ENCODE data around the gene UHMK1. TPM values are rescaled to one million over a fixed set of nuclear protein-coding genes. Genes with fewer than 3 reads are reported as not detected.

UHMK1 gene
- total RNA-seq, 6 donors from 2014 or later, result 19.3 to 68.2 (median 45.6) TPM

GRCh38 chr1:162497104-162497722 lies 405 bp upstream of the UHMK1 start:
- Histone ChIP-seq H3K27me3 (no peaks in the 10 kb centered on the region), H3K9me3 (no peaks in the 10 kb centered on the region), H3K4me3 (peak overlapping the region in 3 of 4 donors; percentile 68 to 99 (median 98)), H3K4me1 (peaks cover 22 to 37% (median 29%) of the 10 kb centered on the region in 4 donors), H3K36me3 (peaks cover 6 to 25% (median 10%) of the 10 kb centered on the region in 4 donors), H3K27ac (peak overlapping the region; percentile 92 to 97 (median 94))
- ATAC-seq (ENCODE audit: low FRiP score in 2 of 2) (no peak), DNase-seq (no peak)
- WGBS, 2 donors, result 42 to 46% methylated on average over 13 of the region's 13 CpGs
- TF ChIP-seq EP300 (IDR thresholded peaks at IDR 0.05) (no peak), POLR2AphosphoS5 (IDR thresholded peaks at IDR 0.05) (no peak), POLR2A (IDR thresholded peaks at IDR 0.05) (no peak)
- TF ChIP-seq, protein P1, sequence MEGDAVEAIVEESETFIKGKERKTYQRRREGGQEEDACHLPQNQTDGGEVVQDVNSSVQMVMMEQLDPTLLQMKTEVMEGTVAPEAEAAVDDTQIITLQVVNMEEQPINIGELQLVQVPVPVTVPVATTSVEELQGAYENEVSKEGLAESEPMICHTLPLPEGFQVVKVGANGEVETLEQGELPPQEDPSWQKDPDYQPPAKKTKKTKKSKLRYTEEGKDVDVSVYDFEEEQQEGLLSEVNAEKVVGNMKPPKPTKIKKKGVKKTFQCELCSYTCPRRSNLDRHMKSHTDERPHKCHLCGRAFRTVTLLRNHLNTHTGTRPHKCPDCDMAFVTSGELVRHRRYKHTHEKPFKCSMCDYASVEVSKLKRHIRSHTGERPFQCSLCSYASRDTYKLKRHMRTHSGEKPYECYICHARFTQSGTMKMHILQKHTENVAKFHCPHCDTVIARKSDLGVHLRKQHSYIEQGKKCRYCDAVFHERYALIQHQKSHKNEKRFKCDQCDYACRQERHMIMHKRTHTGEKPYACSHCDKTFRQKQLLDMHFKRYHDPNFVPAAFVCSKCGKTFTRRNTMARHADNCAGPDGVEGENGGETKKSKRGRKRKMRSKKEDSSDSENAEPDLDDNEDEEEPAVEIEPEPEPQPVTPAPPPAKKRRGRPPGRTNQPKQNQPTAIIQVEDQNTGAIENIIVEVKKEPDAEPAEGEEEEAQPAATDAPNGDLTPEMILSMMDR (IDR thresholded peaks at IDR 0.05), result no peak

GRCh38 chr1:162498496-162498810 lies 835 bp downstream of the UHMK1 start:
- TF ChIP-seq POLR2A (IDR thresholded peaks at IDR 0.05) (no peak), EP300 (IDR thresholded peaks at IDR 0.05) (no peak), POLR2AphosphoS5 (IDR thresholded peaks at IDR 0.05) (no peak)
- TF ChIP-seq, protein P1 (IDR thresholded peaks at IDR 0.05), result no peak
- WGBS, 2 donors, result 2% methylated on average over 7 of the region's 7 CpGs
- Histone ChIP-seq H3K9me3 (no peaks in the 10 kb centered on the region), H3K4me1 (peaks cover 22 to 40% (median 29%) of the 10 kb centered on the region in 4 donors), H3K27me3 (no peaks in the 10 kb centered on the region), H3K4me3 (peak overlapping the region; percentile 68 to 99 (median 86)), H3K36me3 (peaks cover 9 to 37% (median 12%) of the 10 kb centered on the region in 4 donors), H3K27ac (peak overlapping the region; percentile 92 to 97 (median 94))
- DNase-seq (no peak), ATAC-seq (ENCODE audit: low FRiP score in 2 of 2) (peak in 1 of 2 donors; percentile 42)

DNA sequence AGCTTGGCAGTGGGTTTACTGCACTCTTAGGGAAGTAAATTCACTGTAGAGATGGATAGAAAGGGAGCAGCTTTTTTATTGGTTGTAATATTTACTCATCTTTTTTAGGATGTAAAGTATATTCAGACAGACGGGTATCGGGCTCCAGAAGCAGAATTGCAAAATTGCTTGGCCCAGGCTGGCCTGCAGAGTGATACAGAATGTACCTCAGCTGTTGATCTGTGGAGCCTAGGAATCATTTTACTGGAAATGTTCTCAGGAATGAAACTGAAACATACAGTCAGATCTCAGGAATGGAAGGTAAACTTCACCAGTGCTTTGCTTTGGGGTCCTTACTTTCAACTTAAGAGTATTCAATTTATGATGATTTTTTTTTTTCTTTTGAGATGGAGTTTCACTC lies 3.2 kb downstream of the UHMK1 start:
- TF ChIP-seq POLR2A (IDR thresholded peaks at IDR 0.05) (no peak), POLR2AphosphoS5 (IDR thresholded peaks at IDR 0.05) (no peak), EP300 (IDR thresholded peaks at IDR 0.05) (no peak)
- TF ChIP-seq, protein P1 (IDR thresholded peaks at IDR 0.05), result no peak
- Histone ChIP-seq H3K27ac (peak overlapping the region in 1 of 4 donors; percentile 52), H3K9me3 (no peaks in the 10 kb centered on the region), H3K36me3 (peaks cover 27 to 61% (median 31%) of the 10 kb centered on the region in 4 donors), H3K27me3 (no peaks in the 10 kb centered on the region), H3K4me3 (no peak overlapping the region), H3K4me1 (peaks cover 22 to 40% (median 29%) of the 10 kb centered on the region in 4 donors)
- DNase-seq (no peak), ATAC-seq (ENCODE audit: low FRiP score in 2 of 2) (no peak)
- 61 to 63% methylated on average over 2 of the region's 2 CpGs for WGBS, 2 donors

DNA sequence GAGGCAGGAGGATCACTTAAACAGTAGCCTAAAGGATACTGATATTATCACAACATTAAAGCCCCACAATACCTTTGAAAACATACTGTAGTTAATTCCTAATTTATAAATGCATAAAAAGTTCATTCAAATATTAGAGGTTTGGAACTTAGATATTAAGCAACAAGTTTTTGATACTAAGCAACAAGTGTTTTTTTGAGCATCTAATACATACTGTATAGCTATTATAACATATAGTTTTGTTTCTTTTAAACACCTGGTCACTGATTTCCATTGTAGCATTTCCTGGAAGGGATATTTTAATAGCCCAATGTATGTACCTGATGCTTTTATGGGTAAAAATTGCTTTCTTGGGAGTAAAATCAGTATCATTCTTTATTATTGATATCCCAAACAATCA lies 4.5 kb downstream of the UHMK1 start:
- Histone ChIP-seq H3K36me3 (peaks cover 27 to 72% (median 35%) of the 10 kb centered on the region in 4 donors), H3K9me3 (no peaks in the 10 kb centered on the region), H3K4me3 (no peak overlapping the region), H3K4me1 (peaks cover 20 to 40% (median 27%) of the 10 kb centered on the region in 4 donors), H3K27me3 (no peaks in the 10 kb centered on the region), H3K27ac (no peak overlapping the region)
- no peak for ATAC-seq (ENCODE audit: low FRiP score in 2 of 2)
- no peak for DNase-seq
- TF ChIP-seq POLR2AphosphoS5 (IDR thresholded peaks at IDR 0.05) (no peak), EP300 (IDR thresholded peaks at IDR 0.05) (no peak), POLR2A (IDR thresholded peaks at IDR 0.05) (no peak)
- TF ChIP-seq, protein P1 (IDR thresholded peaks at IDR 0.05), result no peak

GRCh38 chr1:162502928-162503327 lies 5.3 kb downstream of the UHMK1 start:
- no peak overlapping the region for H3K4me3 ChIP-seq

More at GRCh38 chr1:162502928-162503327, 5.3 kb downstream of the UHMK1 start:
- 95 to 96% methylated on average over 5 of the region's 5 CpGs for WGBS, 2 donors
- Histone ChIP-seq H3K36me3 (peaks cover 27 to 78% (median 39%) of the 10 kb centered on the region in 4 donors), H3K9me3 (no peaks in the 10 kb centered on the region), H3K27ac (no peak overlapping the region), H3K4me1 (peaks cover 18 to 40% (median 24%) of the 10 kb centered on the region in 4 donors), H3K27me3 (no peaks in the 10 kb centered on the region)
- TF ChIP-seq, protein P1 (IDR thresholded peaks at IDR 0.05), result no peak
- TF ChIP-seq EP300 (IDR thresholded peaks at IDR 0.05), result no peak
- TF ChIP-seq POLR2AphosphoS5 (IDR thresholded peaks at IDR 0.05), result no peak
- no peak for TF ChIP-seq POLR2A (IDR thresholded peaks at IDR 0.05)
- ATAC-seq (ENCODE audit: low FRiP score in 2 of 2) (no peak), DNase-seq (no peak)

All from upper lobe of left lung (tissue), 6 donors.